Transverse colon (tissue), 4 donors: ENCODE data around the gene EXOSC10. TPM values are rescaled to one million over a fixed set of nuclear protein-coding genes. Genes with fewer than 3 reads are reported as not detected.

Source experiments
- DNase-seq: peaks from one replicate; pipeline ENCODE4 v3.0.0-alpha.2; 2019
- H3K27ac ChIP-seq, 4 donors: fragments of 200-600 bp; sonication (generic); 2 replicates each; pipeline ENCODE4 v1.5.1; 2016 to 2018; ENCODE audit warnings: inconsistent platforms in 4 of 4
- H3K27me3 ChIP-seq: fragments of 200-600 bp; sonication (generic); 2 replicates; pipeline ENCODE4 v1.5.1; 2017; ENCODE audit warnings: inconsistent platforms
- H3K36me3 ChIP-seq, 4 donors: fragments of 200-600 bp; sonication (generic); 2 replicates each; pipeline ENCODE4 v1.5.1; 2017 to 2019; ENCODE audit warnings: inconsistent platforms in 4 of 4
- H3K4me1 ChIP-seq, 4 donors: fragments of 200-600 bp; sonication (generic); 2 replicates each; pipeline ENCODE4 v1.5.1; 2017 to 2020; ENCODE audit warnings: inconsistent platforms in 4 of 4
- H3K4me3 ChIP-seq, 4 donors: fragments of 200-600 bp; sonication (generic); 1 replicate in 1 of 4; 2 replicates in 3 of 4; pipeline versions ENCODE4 v1.5.1 to v1.6.1; 2017 to 2019; ENCODE audit warnings: inconsistent platforms in 4 of 4
- H3K9me3 ChIP-seq, 2 donors: fragments of 200-600 bp; sonication (generic); 2 replicates each; pipeline ENCODE4 v1.5.1; 2017 to 2019; ENCODE audit warnings: inconsistent platforms in 2 of 2
- EP300 ChIP-seq: sonication (generic); formaldehyde crosslinking; IDR thresholded peaks from one replicate; pipeline ENCODE4 v1.6.1; 2017; ENCODE audit warnings: antibody characterized with exemption, low read depth
- POLR2A ChIP-seq: fragments of 450-650 bp; IDR thresholded peaks from one replicate; pipeline ENCODE4 v1.6.1; 2016; ENCODE audit warnings: antibody characterized with exemption, mild to moderate bottlenecking, moderate library complexity
- POLR2AphosphoS5 ChIP-seq, 3 donors: sonication (generic); formaldehyde crosslinking; IDR thresholded peaks; one replicate each; pipeline ENCODE4 v1.6.1; 2016; ENCODE audit warnings: antibody characterized with exemption in 3 of 3
- WGBS, 2 donors: methylation state at CpG; one replicate each; pipeline ENCODE4 v1.1.5; 2018; ENCODE audit warnings: low coverage in 1 of 2; 5-methylcytosine and 5-hydroxymethylcytosine counted together
- in situ Hi-C, 4 donors: fragments of 200-750 bp; cut with MboI; loops; one replicate each; pipeline versions ENCODE4 v1.15.0 to v1.15.1; 2017; ENCODE audit warnings: low sequenced_read_pairs in 3 of 4, low pct_ligation_motif_present in 1 of 4, low pct_unique_long_range_greater_than_20kb in 1 of 4
- intact Hi-C: fragments of 100-400 bp; cut with DNase I; formaldehyde crosslinking; loops from one replicate; pipeline ENCODE4 v1.15.1; 2023; ENCODE audit warnings: low total_unique reads
- total RNA-seq, 4 donors: library from RNA; depleted of rRNA; stranded (reverse); fragments of >200 nt; gene quantifications; one replicate each; pipeline ENCODE4 v1.1.0, GENCODE V29; 2016
- TF ChIP-seq, protein P1 (sequence below), 5 experiments: fragments of 200-600 bp in 3 of 5; fragments of 450-650 bp in 2 of 5; sonication (generic) in 3 of 5; IDR thresholded peaks; 1 replicate in 2 of 5; 2 replicates in 3 of 5; pipeline ENCODE4 v1.5.1; 2016 to 2017; ENCODE audit warnings: antibody characterized with exemption in 5 of 5, inconsistent platforms in 3 of 5, mild to moderate bottlenecking in 2 of 5, moderate library complexity in 1 of 5

Gene EXOSC10
- total RNA-seq, 4 donors from 2014 or later, result 43.8 to 113 (median 68.7) TPM

DNA sequence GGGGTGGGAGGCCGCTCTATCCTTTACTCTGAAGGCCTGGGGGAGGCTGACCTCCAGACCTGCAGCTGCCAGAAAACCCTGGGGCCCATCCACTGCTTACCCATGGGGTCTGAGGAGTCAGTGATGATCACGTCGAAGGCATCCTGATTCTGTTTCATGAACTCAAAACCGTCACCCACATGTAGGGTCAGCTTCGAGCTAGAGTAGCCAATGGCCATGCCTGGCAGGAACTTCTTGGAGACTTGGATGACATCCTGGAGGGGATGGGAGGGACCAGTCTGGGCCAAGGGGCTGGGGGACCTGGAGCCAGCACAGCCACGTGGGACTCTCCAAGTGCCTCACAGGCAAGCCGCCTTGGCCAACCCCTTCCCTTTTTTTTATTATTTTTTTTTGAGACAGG, 43.2 kb downstream of the EXOSC10 start:
- Histone ChIP-seq H3K27ac (no peak overlapping the region), H3K9me3 (no peaks in the 10 kb centered on the region), H3K4me1 (peaks cover 10 to 26% (median 19%) of the 10 kb centered on the region in 4 donors), H3K4me3 (no peak overlapping the region), H3K36me3 (peaks cover 0 to 6% (median 0%) of the 10 kb centered on the region in 4 donors), H3K27me3 (no peaks in the 10 kb centered on the region)
- 92% methylated on average over 7 of the region's 7 CpGs; no CpG with 5 or more reads in 1 of the 2 donors for WGBS, 2 donors
- TF ChIP-seq EP300 (no peak), POLR2A (no peak), POLR2AphosphoS5 (IDR thresholded peaks at IDR 0.05) (no peak)
- TF ChIP-seq, protein P1, sequence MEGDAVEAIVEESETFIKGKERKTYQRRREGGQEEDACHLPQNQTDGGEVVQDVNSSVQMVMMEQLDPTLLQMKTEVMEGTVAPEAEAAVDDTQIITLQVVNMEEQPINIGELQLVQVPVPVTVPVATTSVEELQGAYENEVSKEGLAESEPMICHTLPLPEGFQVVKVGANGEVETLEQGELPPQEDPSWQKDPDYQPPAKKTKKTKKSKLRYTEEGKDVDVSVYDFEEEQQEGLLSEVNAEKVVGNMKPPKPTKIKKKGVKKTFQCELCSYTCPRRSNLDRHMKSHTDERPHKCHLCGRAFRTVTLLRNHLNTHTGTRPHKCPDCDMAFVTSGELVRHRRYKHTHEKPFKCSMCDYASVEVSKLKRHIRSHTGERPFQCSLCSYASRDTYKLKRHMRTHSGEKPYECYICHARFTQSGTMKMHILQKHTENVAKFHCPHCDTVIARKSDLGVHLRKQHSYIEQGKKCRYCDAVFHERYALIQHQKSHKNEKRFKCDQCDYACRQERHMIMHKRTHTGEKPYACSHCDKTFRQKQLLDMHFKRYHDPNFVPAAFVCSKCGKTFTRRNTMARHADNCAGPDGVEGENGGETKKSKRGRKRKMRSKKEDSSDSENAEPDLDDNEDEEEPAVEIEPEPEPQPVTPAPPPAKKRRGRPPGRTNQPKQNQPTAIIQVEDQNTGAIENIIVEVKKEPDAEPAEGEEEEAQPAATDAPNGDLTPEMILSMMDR (IDR thresholded peaks at IDR 0.05), result no peak
- in situ Hi-C loops (no loop called here), intact Hi-C loops (no loop called here)
- no peak for DNase-seq

DNA sequence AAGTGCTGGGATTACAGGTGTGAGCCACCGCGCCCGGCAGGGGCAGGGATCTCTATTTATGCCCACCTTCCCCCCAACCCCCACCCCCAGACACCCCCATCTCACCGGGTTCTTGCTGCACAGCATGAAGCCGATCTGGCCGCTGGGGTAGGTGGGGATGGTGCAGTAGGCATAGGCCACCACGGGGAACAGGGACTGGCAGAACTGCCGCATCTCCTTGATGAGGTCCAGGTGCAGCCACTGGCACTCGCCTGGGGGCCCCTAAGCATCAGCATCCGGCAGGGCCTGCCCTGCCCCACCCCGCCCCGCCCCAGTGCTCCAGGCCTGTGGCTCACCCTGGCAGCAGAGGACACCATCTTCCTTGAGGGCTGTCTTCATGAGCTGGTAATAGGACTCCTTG, 44.0 kb downstream of the EXOSC10 start:
- no peak overlapping the region for H3K27ac ChIP-seq
- no peaks in the 10 kb centered on the region for H3K9me3 ChIP-seq
- in situ Hi-C loops, result no loop called here
- H3K4me1 ChIP-seq, result peaks cover 6 to 19% (median 12%) of the 10 kb centered on the region in 4 donors
- no peak for DNase-seq
- H3K27me3 ChIP-seq, result no peaks in the 10 kb centered on the region
- no peak overlapping the region for H3K4me3 ChIP-seq
- peaks cover 0 to 6% (median 0%) of the 10 kb centered on the region in 4 donors for H3K36me3 ChIP-seq
- no peak for TF ChIP-seq POLR2AphosphoS5 (IDR thresholded peaks at IDR 0.05)
- no peak for TF ChIP-seq EP300
- TF ChIP-seq POLR2A, result no peak
- TF ChIP-seq, protein P1 (IDR thresholded peaks at IDR 0.05), result no peak
- WGBS, 2 donors, result 92% methylated on average over 6 of the region's 12 CpGs; no CpG with 5 or more reads in 1 of the 2 donors
- intact Hi-C loops, result no loop called here

DNA sequence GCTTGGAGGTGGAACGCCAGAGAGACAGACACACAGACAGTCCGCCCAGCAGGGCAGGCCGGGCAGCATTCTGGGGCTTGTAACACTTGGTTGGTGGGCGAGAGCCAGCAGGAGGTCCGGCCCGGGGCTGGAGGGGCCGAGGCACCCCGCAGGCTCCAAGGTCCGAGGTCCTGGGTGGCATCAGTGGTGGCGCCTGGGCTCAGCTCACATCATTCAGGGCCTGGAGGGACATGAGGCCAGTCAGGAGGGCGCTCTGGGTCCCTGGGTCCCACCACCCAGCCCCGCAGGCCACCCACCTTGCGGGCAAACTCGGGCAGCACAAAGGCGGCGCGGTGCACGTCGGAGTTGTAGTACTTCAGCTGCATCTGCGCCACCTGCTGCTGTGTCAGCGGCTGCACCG, 45.0 kb downstream of the EXOSC10 start:
- intact Hi-C loops, result no loop called here
- Histone ChIP-seq H3K27me3 (no peaks in the 10 kb centered on the region), H3K9me3 (no peaks in the 10 kb centered on the region), H3K4me3 (no peak overlapping the region), H3K4me1 (peaks cover 5 to 17% (median 10%) of the 10 kb centered on the region in 4 donors), H3K36me3 (peaks cover 0 to 6% (median 0%) of the 10 kb centered on the region in 4 donors), H3K27ac (no peak overlapping the region)
- 86% methylated on average over 15 of the region's 22 CpGs; no CpG with 5 or more reads in 1 of the 2 donors for WGBS, 2 donors
- TF ChIP-seq POLR2AphosphoS5 (IDR thresholded peaks at IDR 0.05) (no peak), EP300 (no peak), POLR2A (no peak)
- TF ChIP-seq, protein P1 (IDR thresholded peaks at IDR 0.05), result no peak
- in situ Hi-C loops, result no loop called here
- no peak for DNase-seq

DNA sequence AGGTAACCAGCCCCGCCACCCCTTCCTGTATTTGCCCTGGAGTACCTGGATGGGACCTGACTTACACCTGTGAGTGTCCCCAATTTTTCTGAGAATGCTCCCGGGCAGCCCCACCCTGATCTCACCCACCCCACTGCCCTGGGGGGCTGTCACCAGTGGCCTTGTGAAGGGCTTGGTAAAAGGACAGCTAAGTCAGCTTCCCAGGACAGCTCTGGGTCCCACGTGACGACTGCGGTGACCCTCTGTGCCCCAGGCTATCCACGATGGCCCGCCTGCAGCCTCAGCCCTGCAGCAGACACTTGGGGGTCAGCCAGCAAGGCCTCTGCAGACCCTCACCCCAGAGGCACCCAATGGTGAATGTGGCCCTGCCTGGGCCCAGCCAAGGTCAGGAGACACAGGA, 45.5 kb downstream of the EXOSC10 start:
- TF ChIP-seq, protein P1 (IDR thresholded peaks at IDR 0.05), result no peak
- no peak for TF ChIP-seq POLR2A
- TF ChIP-seq POLR2AphosphoS5 (IDR thresholded peaks at IDR 0.05), result no peak
- no peak for TF ChIP-seq EP300
- Histone ChIP-seq H3K4me1 (peaks cover 5 to 13% (median 8%) of the 10 kb centered on the region in 4 donors), H3K36me3 (peaks cover 0 to 6% (median 0%) of the 10 kb centered on the region in 4 donors), H3K9me3 (no peaks in the 10 kb centered on the region), H3K4me3 (no peak overlapping the region), H3K27me3 (no peaks in the 10 kb centered on the region), H3K27ac (no peak overlapping the region)
- DNase-seq, result no peak
- 95% methylated on average over 6 of the region's 7 CpGs; no CpG with 5 or more reads in 1 of the 2 donors for WGBS, 2 donors
- in situ Hi-C loops (no loop called here), intact Hi-C loops (no loop called here)
